GM23248 (cell line): ENCODE data around the gene COL28A1. TPM values are rescaled to one million over a fixed set of nuclear protein-coding genes. Genes with fewer than 3 reads are reported as not detected.
"Not testable (repeated sequence)": the region's sequence is repeated elsewhere in the genome, so short reads cannot be mapped to it uniquely, and the experiment has no call there.

Source experiments
- DNase-seq: peaks from one replicate; pipeline ENCODE4 v3.0.0-alpha.2; 2015
- H2AFZ ChIP-seq: fragments of 200-600 bp; sonication (generic); 2 replicates; pipeline ENCODE4 v1.6.1; 2016; ENCODE audit warnings: antibody characterized with exemption
- H3F3A ChIP-seq: fragments of 200-600 bp; sonication (generic); 2 replicates; pipeline ENCODE4 v1.6.1; 2016; ENCODE audit warnings: mild to moderate bottlenecking, antibody characterized with exemption, mixed run types; ENCODE audit not compliant: insufficient read depth
- H3K27ac ChIP-seq: fragments of 200-600 bp; sonication (generic); 2 replicates; pipeline ENCODE4 v1.5.1; 2016; ENCODE audit warnings: mild to moderate bottlenecking
- H3K27me3 ChIP-seq: fragments of 200-600 bp; sonication (generic); replicated peaks from 2 replicates; pipeline ENCODE4 v1.6.1; 2016; ENCODE audit warnings: mild to moderate bottlenecking; ENCODE audit not compliant: insufficient read depth
- H3K36me3 ChIP-seq: fragments of 200-600 bp; sonication (generic); 2 replicates; pipeline ENCODE4 v1.6.1; 2016; ENCODE audit warnings: low read depth, mild to moderate bottlenecking
- H3K4me1 ChIP-seq: fragments of 200-600 bp; sonication (generic); 2 replicates; pipeline ENCODE4 v1.6.1; 2016; ENCODE audit warnings: mild to moderate bottlenecking; ENCODE audit not compliant: insufficient read depth
- H3K4me2 ChIP-seq: fragments of 200-600 bp; sonication (generic); one replicate; pipeline ENCODE4 v1.6.1; 2016; ENCODE audit warnings: mild to moderate bottlenecking; ENCODE audit not compliant: unreplicated experiment
- H3K4me3 ChIP-seq: fragments of 200-600 bp; sonication (generic); 2 replicates; pipeline ENCODE4 v1.5.1; 2016; ENCODE audit warnings: mild to moderate bottlenecking
- H3K79me2 ChIP-seq: fragments of 200-600 bp; sonication (generic); 2 replicates; pipeline ENCODE4 v1.6.1; 2016; ENCODE audit warnings: mild to moderate bottlenecking; ENCODE audit not compliant: insufficient read depth
- H3K9ac ChIP-seq: fragments of 200-600 bp; sonication (generic); 2 replicates; pipeline ENCODE4 v1.6.1; 2016; ENCODE audit warnings: mild to moderate bottlenecking
- H3K9me2 ChIP-seq: fragments of 200-600 bp; sonication (generic); 2 replicates; pipeline ENCODE4 v1.6.1; 2016; ENCODE audit warnings: mixed run types, mild to moderate bottlenecking, moderate library complexity; ENCODE audit not compliant: insufficient read depth
- H3K9me3 ChIP-seq: fragments of 200-600 bp; sonication (generic); one replicate; pipeline ENCODE4 v1.6.1; 2017; ENCODE audit warnings: low read depth
- H4K20me1 ChIP-seq: fragments of 200-600 bp; sonication (generic); 2 replicates; pipeline ENCODE4 v1.6.0; 2016; ENCODE audit not compliant: insufficient read depth
- EZH2 ChIP-seq: fragments of 200-600 bp; sonication (generic); IDR thresholded peaks from 2 replicates; pipeline ENCODE4 v1.6.1; 2018; ENCODE audit warnings: antibody characterized with exemption, mild to moderate bottlenecking; ENCODE audit not compliant: insufficient read depth, poor library complexity, severe bottlenecking
- EZH2phosphoT487 ChIP-seq: fragments of 200-600 bp; sonication (generic); IDR thresholded peaks from 2 replicates; pipeline ENCODE4 v1.6.1; 2018; ENCODE audit warnings: antibody characterized with exemption, moderate library complexity, mild to moderate bottlenecking, low read depth; ENCODE audit not compliant: insufficient read depth
- WGBS, 2 experiments: methylation state at CpG; one replicate each; pipeline ENCODE4 v1.1.6; 2015 to 2017; ENCODE audit warnings: low lambda C conversion rate in 2 of 2, low coverage in 1 of 2; ENCODE audit errors: missing lambda C conversion rate in 2 of 2; 5-methylcytosine and 5-hydroxymethylcytosine counted together
- in situ Hi-C: fragments of 300-500 bp; cut with MboI; formaldehyde crosslinking; loops from 2 replicates; pipeline ENCODE4 v1.15.0; 2020
- polyA plus RNA-seq: library from polyadenylated mRNA; unstranded; fragments of >200 nt; fragmentation: Nextera tagmentation; extraction: Ambion mirVana; gene quantifications from 2 replicates; pipeline ENCODE4 v1.2.1, GENCODE V29; 2016
- total RNA-seq: library from RNA; depleted of rRNA; stranded (reverse); fragments of >200 nt; shearing (Covaris generic); gene quantifications from 2 replicates; pipeline ENCODE4 v1.2.3, GENCODE V29; 2014

The COL28A1 gene
- total and polyA plus RNA-seq, 2 experiments from 2014 or later: not detected

GRCh38 chr7:7484072-7484471 is 51.6 kb downstream of the COL28A1 start:
- 91 to 97% methylated on average over 1 of the region's 1 CpG for WGBS, 2 experiments
- no peak overlapping the region for H2AFZ ChIP-seq
- H3K9ac ChIP-seq: no peak overlapping the region
- H3K4me1 ChIP-seq: 0 out of 2 replicates have a peak, but pooled peaks cover under 1% of the 10 kb centered on the region
- no peaks in the 10 kb centered on the region for H3K9me3 ChIP-seq
- no peaks in the 10 kb centered on the region for H3F3A ChIP-seq
- no peaks in the 10 kb centered on the region for H3K36me3 ChIP-seq
- no peaks in the 10 kb centered on the region for H3K79me2 ChIP-seq
- H3K27ac ChIP-seq: no peak overlapping the region
- no peak overlapping the region for H3K4me2 ChIP-seq
- H4K20me1 ChIP-seq: no peaks in the 10 kb centered on the region
- H3K4me3 ChIP-seq: no peak overlapping the region
- H3K9me2 ChIP-seq: no peaks in the 10 kb centered on the region
- DNase-seq: no peak
- in situ Hi-C loops: no loop called here
- H3K27me3 ChIP-seq: no peaks in the 10 kb centered on the region
- TF ChIP-seq EZH2phosphoT487: no peak
- TF ChIP-seq EZH2: no peak

- no peak overlapping the region for H3K27ac ChIP-seq
- H3K4me1 ChIP-seq: no peaks in the 10 kb centered on the region
- WGBS, 2 experiments: 85% methylated on average over 2 of the region's 2 CpGs
- no peaks in the 10 kb centered on the region for H3K27me3 ChIP-seq
- in situ Hi-C loops: no loop called here
- no peak overlapping the region for H3K4me3 ChIP-seq
- no peaks in the 10 kb centered on the region for H3K79me2 ChIP-seq
- H3K9ac ChIP-seq: no peak overlapping the region
- H3K9me2 ChIP-seq: no peaks in the 10 kb centered on the region
- TF ChIP-seq EZH2phosphoT487 (no peak), EZH2 (no peak)
- no peaks in the 10 kb centered on the region for H4K20me1 ChIP-seq
- no peak overlapping the region for H3K4me2 ChIP-seq
- H3K36me3 ChIP-seq: no peaks in the 10 kb centered on the region
- no peaks in the 10 kb centered on the region for H3K9me3 ChIP-seq
- no peak for DNase-seq
- H3F3A ChIP-seq: no peaks in the 10 kb centered on the region
- no peak overlapping the region for H2AFZ ChIP-seq
Measured at GRCh38 chr7:7481802-7482201, 53.9 kb downstream of the COL28A1 start.

- in situ Hi-C loops: no loop called here
- Histone ChIP-seq H3K9me2 (no peaks in the 10 kb centered on the region), H3K9ac (no peak overlapping the region), H3F3A (no peaks in the 10 kb centered on the region), H3K4me1 (no peaks in the 10 kb centered on the region), H3K27me3 (no peaks in the 10 kb centered on the region), H4K20me1 (no peaks in the 10 kb centered on the region), H3K4me2 (no peak overlapping the region), H2AFZ (no peak overlapping the region), H3K4me3 (no peak overlapping the region), H3K79me2 (no peaks in the 10 kb centered on the region), H3K9me3 (no peaks in the 10 kb centered on the region), H3K36me3 (no peaks in the 10 kb centered on the region), H3K27ac (no peak overlapping the region)
- DNase-seq: no peak
- WGBS, 2 experiments: 36 to 46% methylated on average over 2 of the region's 2 CpGs
- TF ChIP-seq EZH2 (no peak), EZH2phosphoT487 (no peak)
Measured at GRCh38 chr7:7479275-7479805, 56.3 kb downstream of the COL28A1 start.

GRCh38 chr7:7478569-7478968 is 57.1 kb downstream of the COL28A1 start:
- Histone ChIP-seq H3K36me3 (no peaks in the 10 kb centered on the region), H3K4me3 (no peak overlapping the region), H3K4me2 (no peak overlapping the region), H3K9me3 (no peaks in the 10 kb centered on the region), H3K27ac (no peak overlapping the region), H3K4me1 (no peaks in the 10 kb centered on the region), H4K20me1 (no peaks in the 10 kb centered on the region), H3K27me3 (no peaks in the 10 kb centered on the region), H2AFZ (no peak overlapping the region), H3K9me2 (no peaks in the 10 kb centered on the region), H3K79me2 (no peaks in the 10 kb centered on the region), H3K9ac (no peak overlapping the region), H3F3A (no peaks in the 10 kb centered on the region)
- in situ Hi-C loops: no loop called here
- WGBS, 2 experiments: 94 to 97% methylated on average over 16 to 21 of the region's 23 CpGs
- no peak for DNase-seq
- TF ChIP-seq EZH2 (no peak), EZH2phosphoT487 (no peak)

GRCh38 chr7:7477641-7478040 is 58.0 kb downstream of the COL28A1 start:
- H3K9me2 ChIP-seq, H3K79me2 ChIP-seq, in situ Hi-C loops, H3K4me1 ChIP-seq, H3K27ac ChIP-seq, H2AFZ ChIP-seq, H3K36me3 ChIP-seq, H3K9me3 ChIP-seq, H3K9ac ChIP-seq, H3K4me3 ChIP-seq, H4K20me1 ChIP-seq, H3K4me2 ChIP-seq, DNase-seq, H3K27me3 ChIP-seq, H3F3A ChIP-seq: not testable (repeated sequence)
- WGBS, 2 experiments: 87 to 91% methylated on average over 7 of the region's 7 CpGs
